A549 (cell line): ENCODE measurements around the gene ISG15.

ENCODE experiments used
- BHLHE40 ChIP-seq: IDR thresholded peaks from 2 replicates; pipeline ENCODE4 v1.6.1; 2012; ENCODE audit warnings: low read depth, low read length, inconsistent platforms
- CEBPB ChIP-seq, 2 experiments: fragments of >200 bp in 1 of 2; sonication (Bioruptor Twin) in 1 of 2; formaldehyde crosslinking in 1 of 2; IDR thresholded peaks; 2 replicates each; pipeline ENCODE4 v1.6.1; 2012 to 2016
- CTCF ChIP-seq: fragments of >200 bp; sonication (Bioruptor Twin); formaldehyde crosslinking; IDR thresholded peaks from 3 replicates; pipeline ENCODE4 v1.5.1; 2016
- EP300 ChIP-seq, 2 experiments: fragments of >200 bp; sonication (Bioruptor Twin); formaldehyde crosslinking; IDR thresholded peaks; 2 replicates in 1 of 2; 3 replicates in 1 of 2; pipeline ENCODE4 v1.6.1; 2016 to 2017
- JUN ChIP-seq, 2 experiments: fragments of >200 bp; sonication (Bioruptor Twin); formaldehyde crosslinking; IDR thresholded peaks; 2 replicates in 1 of 2; 3 replicates in 1 of 2; pipeline ENCODE4 v1.6.1; 2016 to 2017
- POLR2A ChIP-seq: IDR thresholded peaks from 2 replicates; pipeline ENCODE4 v1.6.1; 2012; ENCODE audit warnings: mild to moderate bottlenecking, low read length
- TF ChIP-seq, protein P1 (sequence below): fragments of 450-650 bp; IDR thresholded peaks from 2 replicates; pipeline ENCODE4 v1.6.1; 2014; ENCODE audit warnings: antibody characterized with exemption
- TF ChIP-seq, protein P2 (sequence below): fragments of 200-600 bp; sonication (generic); IDR thresholded peaks from 2 replicates; pipeline ENCODE4 v1.6.1; 2016; ENCODE audit warnings: antibody characterized with exemption, mild to moderate bottlenecking, moderate library complexity
- TF ChIP-seq, protein P3 (sequence below): IDR thresholded peaks from 2 replicates; pipeline ENCODE4 v1.6.1; 2012; ENCODE audit warnings: low read depth, borderline replicate concordance

- TF ChIP-seq CTCF, result no peak; the same call in 1 of the 3 replicates
- no peak for TF ChIP-seq BHLHE40
- no peak for TF ChIP-seq EP300 (IDR thresholded peaks at IDR 0.05)
- no peak for TF ChIP-seq POLR2A
- TF ChIP-seq, protein P1, sequence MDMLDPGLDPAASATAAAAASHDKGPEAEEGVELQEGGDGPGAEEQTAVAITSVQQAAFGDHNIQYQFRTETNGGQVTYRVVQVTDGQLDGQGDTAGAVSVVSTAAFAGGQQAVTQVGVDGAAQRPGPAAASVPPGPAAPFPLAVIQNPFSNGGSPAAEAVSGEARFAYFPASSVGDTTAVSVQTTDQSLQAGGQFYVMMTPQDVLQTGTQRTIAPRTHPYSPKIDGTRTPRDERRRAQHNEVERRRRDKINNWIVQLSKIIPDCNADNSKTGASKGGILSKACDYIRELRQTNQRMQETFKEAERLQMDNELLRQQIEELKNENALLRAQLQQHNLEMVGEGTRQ, result no peak
- TF ChIP-seq JUN (IDR thresholded peaks at IDR 0.05), result no peak
- no peak for TF ChIP-seq CEBPB (IDR thresholded peaks at IDR 0.05)
- TF ChIP-seq, protein P2, sequence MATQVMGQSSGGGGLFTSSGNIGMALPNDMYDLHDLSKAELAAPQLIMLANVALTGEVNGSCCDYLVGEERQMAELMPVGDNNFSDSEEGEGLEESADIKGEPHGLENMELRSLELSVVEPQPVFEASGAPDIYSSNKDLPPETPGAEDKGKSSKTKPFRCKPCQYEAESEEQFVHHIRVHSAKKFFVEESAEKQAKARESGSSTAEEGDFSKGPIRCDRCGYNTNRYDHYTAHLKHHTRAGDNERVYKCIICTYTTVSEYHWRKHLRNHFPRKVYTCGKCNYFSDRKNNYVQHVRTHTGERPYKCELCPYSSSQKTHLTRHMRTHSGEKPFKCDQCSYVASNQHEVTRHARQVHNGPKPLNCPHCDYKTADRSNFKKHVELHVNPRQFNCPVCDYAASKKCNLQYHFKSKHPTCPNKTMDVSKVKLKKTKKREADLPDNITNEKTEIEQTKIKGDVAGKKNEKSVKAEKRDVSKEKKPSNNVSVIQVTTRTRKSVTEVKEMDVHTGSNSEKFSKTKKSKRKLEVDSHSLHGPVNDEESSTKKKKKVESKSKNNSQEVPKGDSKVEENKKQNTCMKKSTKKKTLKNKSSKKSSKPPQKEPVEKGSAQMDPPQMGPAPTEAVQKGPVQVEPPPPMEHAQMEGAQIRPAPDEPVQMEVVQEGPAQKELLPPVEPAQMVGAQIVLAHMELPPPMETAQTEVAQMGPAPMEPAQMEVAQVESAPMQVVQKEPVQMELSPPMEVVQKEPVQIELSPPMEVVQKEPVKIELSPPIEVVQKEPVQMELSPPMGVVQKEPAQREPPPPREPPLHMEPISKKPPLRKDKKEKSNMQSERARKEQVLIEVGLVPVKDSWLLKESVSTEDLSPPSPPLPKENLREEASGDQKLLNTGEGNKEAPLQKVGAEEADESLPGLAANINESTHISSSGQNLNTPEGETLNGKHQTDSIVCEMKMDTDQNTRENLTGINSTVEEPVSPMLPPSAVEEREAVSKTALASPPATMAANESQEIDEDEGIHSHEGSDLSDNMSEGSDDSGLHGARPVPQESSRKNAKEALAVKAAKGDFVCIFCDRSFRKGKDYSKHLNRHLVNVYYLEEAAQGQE, result no peak
- TF ChIP-seq, protein P3, sequence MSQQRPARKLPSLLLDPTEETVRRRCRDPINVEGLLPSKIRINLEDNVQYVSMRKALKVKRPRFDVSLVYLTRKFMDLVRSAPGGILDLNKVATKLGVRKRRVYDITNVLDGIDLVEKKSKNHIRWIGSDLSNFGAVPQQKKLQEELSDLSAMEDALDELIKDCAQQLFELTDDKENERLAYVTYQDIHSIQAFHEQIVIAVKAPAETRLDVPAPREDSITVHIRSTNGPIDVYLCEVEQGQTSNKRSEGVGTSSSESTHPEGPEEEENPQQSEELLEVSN, result no peak
Measured at GRCh38 chr1:1059494-1060280, 46.4 kb downstream of the ISG15 start.
